ENCODE results near the gene PROS1. TPM values are rescaled to one million over a fixed set of nuclear protein-coding genes. Genes with fewer than 3 reads are reported as not detected.

The PROS1 gene
- polyA plus RNA-seq, 1 donor from 2014 or later = 2.8 TPM

Small RNAs within 50 kb of the gene (small RNA-seq; reads per million reads assigned to genes)
- gene RF00019 (0 to 1.2 (median 0) reads per million in 3 experiments), gene RNU6-488P (0 reads per million in 3 experiments), gene RNU6-511P (0 reads per million in 3 experiments)

Other genes with a start within 250 kb of the PROS1 start
- 10.3 and 13.7 TPM in 2 replicates for gene ARL13B, start 6.3 kb upstream of the PROS1 start, polyA plus RNA-seq
- not detected in 2 replicates for gene STX19, start 54.7 kb upstream of the PROS1 start, polyA plus RNA-seq
- gene DHFR2, start 89.0 kb upstream of the PROS1 start, polyA plus RNA-seq = 5.6 and 7.4 TPM in 2 replicates
- gene NSUN3, start 89.2 kb upstream of the PROS1 start, polyA plus RNA-seq = 10.8 and 13.5 TPM in 2 replicates

Measured in neural cell (in vitro differentiated cells).